Activated naive CD8-positive, alpha-beta T cell (primary cell): ENCODE measurements around the gene PRKCSH.

ENCODE experiments used
- H3K27ac Mint-ChIP-seq: one replicate; pipeline ENCODE4 v1.8.0; 2021; ENCODE audit warnings: mixed read lengths
- H3K27me3 Mint-ChIP-seq: one replicate; pipeline ENCODE4 v1.8.0; 2021; ENCODE audit warnings: mixed read lengths
- H3K36me3 Mint-ChIP-seq: one replicate; pipeline ENCODE4 v1.8.0; 2021; ENCODE audit warnings: mixed read lengths
- H3K4me1 Mint-ChIP-seq: one replicate; pipeline ENCODE4 v1.8.0; 2021; ENCODE audit warnings: low read depth, mixed read lengths
- H3K4me3 Mint-ChIP-seq: one replicate; pipeline ENCODE4 v1.8.0; 2021; ENCODE audit warnings: mild to moderate bottlenecking, mixed read lengths
- H3K9me3 Mint-ChIP-seq: one replicate; pipeline ENCODE4 v1.8.0; 2021; ENCODE audit warnings: low read depth, mixed read lengths

PRKCSH gene

DNA sequence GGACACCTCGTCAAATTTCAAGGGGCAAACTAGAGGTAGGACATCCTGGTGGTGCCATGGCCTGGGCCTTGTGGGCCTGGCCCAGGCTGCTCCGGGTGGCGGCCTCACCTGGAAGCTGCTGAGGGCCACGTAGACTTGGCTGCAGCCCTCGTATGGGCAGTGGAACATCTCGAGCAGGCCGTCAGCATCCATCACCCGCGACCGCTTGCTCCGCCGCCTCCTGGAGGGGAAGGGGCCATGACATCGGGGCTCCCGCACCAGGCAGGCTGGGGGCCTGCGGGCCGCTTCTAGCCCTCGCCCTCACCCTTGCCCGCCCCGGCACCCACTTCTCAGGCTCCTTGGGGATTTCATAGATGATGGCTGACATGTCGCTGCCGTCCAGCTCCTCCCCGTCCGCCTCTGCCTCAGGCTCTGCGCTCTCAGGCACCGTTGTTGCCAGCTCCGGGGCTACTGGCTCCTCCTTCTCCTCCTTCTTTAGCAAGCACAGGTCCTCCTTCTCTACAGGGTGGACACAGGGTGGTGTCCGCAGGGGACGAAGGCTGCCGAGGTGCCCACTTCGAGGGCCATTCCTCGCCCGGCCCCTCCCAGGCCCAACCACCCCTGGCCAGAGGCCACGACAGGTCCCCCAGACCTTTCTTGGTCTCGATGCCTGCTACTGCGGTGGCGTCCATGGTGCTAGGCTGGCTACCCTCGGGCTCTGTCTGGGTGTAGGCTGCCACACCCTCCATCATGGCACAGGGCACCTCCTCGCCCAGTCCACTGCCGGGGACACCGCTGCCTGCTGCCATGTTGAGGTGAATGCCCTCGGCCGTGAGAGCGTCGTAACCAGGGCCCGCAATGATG is 51.4 kb downstream of the PRKCSH start:
- H3K9me3 Mint-ChIP-seq = no peaks in the 10 kb centered on the region
- H3K36me3 Mint-ChIP-seq = peaks cover 4% of the 10 kb centered on the region
- peaks cover 6% of the 10 kb centered on the region for H3K4me1 Mint-ChIP-seq
- no peak overlapping the region for H3K4me3 Mint-ChIP-seq
- peaks cover 2% of the 10 kb centered on the region for H3K27me3 Mint-ChIP-seq
- H3K27ac Mint-ChIP-seq = no peak overlapping the region

DNA sequence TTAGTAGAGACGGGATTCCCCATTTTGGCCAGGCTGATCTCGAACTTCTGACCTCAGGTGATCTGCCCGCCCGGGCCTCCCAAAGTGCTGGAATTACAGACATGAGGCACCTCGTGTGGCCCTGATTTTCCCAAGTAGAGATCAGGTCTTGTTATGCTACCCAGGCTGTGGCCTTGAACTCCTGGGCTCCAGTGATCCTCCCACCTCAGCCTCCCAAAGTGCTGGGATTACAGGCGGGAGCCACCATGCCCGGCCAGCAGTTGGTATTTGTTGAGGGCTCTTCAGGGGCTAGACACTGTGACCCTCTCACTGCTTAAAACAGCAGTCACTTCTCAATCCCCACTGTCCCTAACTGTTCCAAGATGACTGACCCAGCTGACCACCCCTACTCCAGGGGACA is 53.9 kb downstream of the PRKCSH start:
- no peak overlapping the region for H3K27ac Mint-ChIP-seq
- no peak overlapping the region for H3K4me3 Mint-ChIP-seq
- peaks cover 2% of the 10 kb centered on the region for H3K27me3 Mint-ChIP-seq
- peaks cover 4% of the 10 kb centered on the region for H3K36me3 Mint-ChIP-seq
- no peaks in the 10 kb centered on the region for H3K4me1 Mint-ChIP-seq
- H3K9me3 Mint-ChIP-seq = no peaks in the 10 kb centered on the region

DNA sequence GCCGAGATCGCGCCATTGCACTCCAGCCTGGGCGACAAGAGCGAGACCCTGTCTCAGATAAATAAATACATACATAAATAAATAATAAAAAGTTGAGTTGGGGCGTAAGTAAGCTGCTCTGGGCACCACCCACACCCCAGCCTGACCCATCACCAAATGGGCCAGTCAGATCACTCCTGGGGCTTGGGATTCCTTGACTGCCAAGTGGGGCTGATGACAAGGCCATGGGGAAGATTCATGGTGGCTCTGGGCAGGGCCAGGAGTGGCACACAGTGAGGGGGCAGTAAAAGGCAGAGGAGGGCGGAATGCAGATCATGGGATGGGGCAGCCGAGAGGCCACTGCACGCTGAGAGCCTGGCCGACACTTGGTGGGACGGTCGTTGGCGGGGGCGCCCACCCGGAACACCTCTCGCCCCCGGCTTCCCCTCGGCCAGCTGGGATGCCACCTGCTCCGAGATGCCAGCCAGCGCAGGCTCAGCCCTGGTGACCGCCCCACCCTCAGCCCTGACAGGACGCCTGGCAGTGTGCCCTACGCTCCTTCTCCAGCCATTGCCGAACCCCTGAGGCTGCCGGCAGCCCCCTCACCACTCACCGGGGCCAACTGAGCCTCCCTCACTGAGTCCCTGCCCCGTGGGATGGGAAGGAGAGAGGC is 59.3 kb downstream of the PRKCSH start:
- Mint-ChIP-seq H3K9me3 (no peaks in the 10 kb centered on the region), H3K4me1 (no peaks in the 10 kb centered on the region), H3K27ac (no peak overlapping the region), H3K27me3 (no peaks in the 10 kb centered on the region), H3K36me3 (no peaks in the 10 kb centered on the region), H3K4me3 (no peak overlapping the region)

DNA sequence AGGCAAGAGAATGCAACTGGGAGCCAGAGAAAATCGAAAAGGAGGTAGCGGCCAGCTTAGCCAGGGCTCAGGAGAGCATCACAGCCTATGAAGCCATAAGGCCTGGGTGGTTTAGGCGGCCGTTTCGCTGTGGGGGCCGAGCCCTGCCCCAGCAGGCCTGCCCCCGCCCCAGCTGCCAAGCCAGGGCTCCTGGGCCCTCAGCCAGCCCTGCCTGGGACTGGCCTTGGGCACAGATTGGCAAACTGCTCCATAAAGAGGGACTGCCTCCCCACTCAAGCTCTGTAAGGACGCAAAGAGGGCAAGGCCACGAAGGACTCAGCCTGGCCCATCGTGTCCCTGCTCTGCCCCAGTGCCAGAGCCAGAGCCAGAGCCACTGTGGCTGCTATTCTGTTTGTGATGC is 60.0 kb downstream of the PRKCSH start:
- H3K4me1 Mint-ChIP-seq = no peaks in the 10 kb centered on the region
- H3K27me3 Mint-ChIP-seq = no peaks in the 10 kb centered on the region
- no peak overlapping the region for H3K27ac Mint-ChIP-seq
- no peaks in the 10 kb centered on the region for H3K9me3 Mint-ChIP-seq
- no peaks in the 10 kb centered on the region for H3K36me3 Mint-ChIP-seq
- no peak overlapping the region for H3K4me3 Mint-ChIP-seq

DNA sequence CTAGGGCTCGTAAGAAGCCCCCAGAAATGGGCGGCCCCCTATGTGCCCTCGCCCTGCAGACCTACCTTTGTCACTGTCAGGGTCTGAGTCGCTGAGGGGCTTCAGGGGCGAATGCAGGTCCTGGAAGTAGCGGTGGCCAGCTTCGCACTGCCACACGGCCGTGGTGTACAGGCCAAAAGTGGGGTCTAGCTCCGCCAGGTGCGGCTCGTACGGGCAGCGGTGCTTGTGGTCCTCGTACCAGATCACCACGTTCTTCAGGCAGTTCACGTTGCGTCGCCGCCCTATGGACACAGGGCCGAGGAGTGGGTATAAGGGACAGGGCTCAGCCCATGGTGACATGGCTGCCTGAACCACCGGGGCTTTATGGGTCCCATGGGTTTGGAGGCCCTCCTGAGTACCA is 60.5 kb downstream of the PRKCSH start:
- no peaks in the 10 kb centered on the region for H3K27me3 Mint-ChIP-seq
- H3K27ac Mint-ChIP-seq = no peak overlapping the region
- no peaks in the 10 kb centered on the region for H3K9me3 Mint-ChIP-seq
- no peaks in the 10 kb centered on the region for H3K36me3 Mint-ChIP-seq
- H3K4me1 Mint-ChIP-seq = no peaks in the 10 kb centered on the region
- no peak overlapping the region for H3K4me3 Mint-ChIP-seq

DNA sequence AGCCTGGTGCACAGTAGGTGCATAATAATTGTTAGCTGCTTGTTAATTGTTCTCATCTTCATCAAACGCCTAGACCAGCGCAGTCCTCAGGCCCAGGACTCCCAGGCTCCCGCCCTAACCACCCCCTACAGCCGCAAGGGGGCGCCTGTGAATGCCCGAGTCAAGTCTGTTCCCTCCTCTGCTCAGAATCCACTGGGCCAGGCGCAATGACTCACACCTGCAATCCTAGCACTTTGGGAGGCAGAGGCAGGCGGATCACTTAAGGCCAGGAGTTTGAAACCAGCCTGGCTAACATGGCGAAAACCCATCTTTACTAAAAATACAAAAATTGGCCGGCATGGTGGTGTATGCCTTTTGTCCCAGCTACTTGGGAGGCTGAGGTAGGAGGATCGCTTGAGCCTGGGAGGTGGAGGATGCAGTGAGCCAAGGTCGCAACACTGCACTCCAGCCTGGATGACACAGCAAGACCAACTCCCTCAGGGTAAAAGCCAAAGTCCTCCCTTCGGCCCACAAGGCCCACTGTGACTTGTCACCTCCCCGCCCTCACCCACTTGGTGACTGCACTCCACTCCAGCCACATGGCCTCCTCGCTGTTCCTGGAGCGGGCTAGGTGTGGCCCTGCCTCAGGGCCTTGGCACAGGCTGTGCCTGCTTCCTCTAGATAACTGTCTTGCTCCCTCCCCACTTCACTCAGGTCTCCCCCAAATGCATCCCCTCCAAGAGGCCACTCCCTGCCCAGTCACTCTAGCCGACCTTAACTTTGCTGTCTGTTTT is 61.1 kb downstream of the PRKCSH start:
- Mint-ChIP-seq H3K27ac (no peak overlapping the region), H3K27me3 (no peaks in the 10 kb centered on the region), H3K4me3 (no peak overlapping the region), H3K36me3 (no peaks in the 10 kb centered on the region), H3K9me3 (no peaks in the 10 kb centered on the region), H3K4me1 (no peaks in the 10 kb centered on the region)

DNA sequence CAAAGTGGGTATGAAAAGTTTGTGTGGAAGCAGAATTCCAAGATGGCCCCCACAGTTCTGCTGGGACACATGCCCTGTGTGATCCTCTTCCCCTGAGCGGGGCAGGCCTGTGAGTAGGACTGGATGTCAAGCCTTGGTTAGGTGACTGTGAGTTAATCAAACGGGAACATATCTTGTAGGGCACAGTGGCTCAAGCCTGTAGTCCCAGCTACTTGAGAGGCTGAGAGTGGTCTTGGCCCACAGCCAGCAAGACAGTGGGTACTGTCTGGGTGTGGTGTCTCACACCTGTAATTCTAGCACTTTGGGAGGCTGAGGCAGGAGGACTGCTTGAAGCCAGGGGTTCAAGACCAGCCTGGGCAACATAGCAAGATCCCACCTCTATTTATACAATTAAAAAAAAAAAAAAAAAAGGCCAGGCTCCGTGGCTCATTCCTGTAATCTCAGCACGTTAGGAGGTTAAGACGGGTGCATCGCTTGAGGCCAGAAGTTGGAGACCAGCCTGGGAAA is 63.8 kb downstream of the PRKCSH start:
- no peak overlapping the region for H3K4me3 Mint-ChIP-seq
- H3K36me3 Mint-ChIP-seq = no peaks in the 10 kb centered on the region
- H3K27me3 Mint-ChIP-seq = no peaks in the 10 kb centered on the region
- no peaks in the 10 kb centered on the region for H3K9me3 Mint-ChIP-seq
- H3K27ac Mint-ChIP-seq = no peak overlapping the region
- H3K4me1 Mint-ChIP-seq = peaks cover 3% of the 10 kb centered on the region

DNA sequence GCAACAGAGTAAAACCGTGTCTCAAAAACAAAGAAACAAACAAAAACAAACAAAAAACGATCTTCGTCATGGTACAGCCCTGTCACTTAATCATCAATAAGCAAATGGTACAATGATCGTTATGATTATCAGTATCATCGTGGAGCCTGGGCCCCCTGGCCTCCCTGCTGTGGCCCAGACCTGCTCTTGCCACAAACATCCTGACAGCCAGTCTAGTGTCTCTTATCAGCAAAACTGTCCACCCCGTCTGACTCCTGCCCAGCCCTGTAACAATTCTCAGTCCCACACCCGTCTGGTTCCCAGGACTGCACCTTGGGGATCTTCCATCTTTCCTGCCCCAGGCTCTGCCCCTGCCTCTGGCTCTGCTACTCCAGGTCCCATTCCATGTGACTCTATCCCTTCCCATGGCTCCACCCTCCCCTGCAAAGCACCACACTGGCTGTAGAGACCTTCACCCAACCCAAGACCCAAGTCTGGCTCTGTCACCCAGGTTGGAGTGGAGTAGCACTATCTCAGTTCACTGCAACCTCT is 64.5 kb downstream of the PRKCSH start:
- no peak overlapping the region for H3K27ac Mint-ChIP-seq
- H3K4me1 Mint-ChIP-seq = peaks cover 8% of the 10 kb centered on the region
- no peaks in the 10 kb centered on the region for H3K36me3 Mint-ChIP-seq
- no peaks in the 10 kb centered on the region for H3K27me3 Mint-ChIP-seq
- H3K4me3 Mint-ChIP-seq = no peak overlapping the region
- no peaks in the 10 kb centered on the region for H3K9me3 Mint-ChIP-seq
